WTC11 (cell line): Measurements from ENCODE around the gene TMPRSS3. TPM values are rescaled to one million over a fixed set of nuclear protein-coding genes. Genes with fewer than 3 reads are reported as not detected.
A peak's percentile ranks its signal among the peaks of the same experiment; 100 is the strongest.

Experiments used
- ATAC-seq: fragments of 200-7000 bp; cut with Tn5 transposase; 2 replicates; pipeline ENCODE4 v1.10.0; 2021; ENCODE audit warnings: mild to moderate bottlenecking, moderate library complexity
- CTCF ChIA-PET: fragments of 300-600 bp; sonication (Branson Sonifier 250); formaldehyde crosslinking; loops from one replicate; lab custom pipeline; 2021; ENCODE audit warnings: antibody characterized with exemption; lab: Charles Lee
- POLR2A ChIA-PET: fragments of 350-600 bp; sonication (Branson Sonifier 250); formaldehyde crosslinking; loops from one replicate; lab custom pipeline; 2021; ENCODE audit warnings: antibody characterized with exemption; lab: Charles Lee
- DNase-seq: peaks from one replicate; pipeline ENCODE4 v3.0.0; 2021; ENCODE audit warnings: low spot score
- H3K27ac Mint-ChIP-seq: 2 replicates; pipeline ENCODE4 v1.8.0; 2021; ENCODE audit warnings: mixed read lengths
- H3K27me3 Mint-ChIP-seq: 2 replicates; pipeline ENCODE4 v1.8.0; 2021; ENCODE audit warnings: low read depth, mild to moderate bottlenecking, moderate library complexity, mixed read lengths
- H3K36me3 Mint-ChIP-seq: 2 replicates; pipeline ENCODE4 v1.8.0; 2021; ENCODE audit warnings: mixed read lengths
- H3K4me1 Mint-ChIP-seq: 2 replicates; pipeline ENCODE4 v1.8.0; 2022; ENCODE audit warnings: mixed read lengths
- H3K4me3 Mint-ChIP-seq: 2 replicates; pipeline ENCODE4 v1.8.0; 2021; ENCODE audit warnings: mild to moderate bottlenecking, moderate library complexity, mixed read lengths
- H3K9me3 Mint-ChIP-seq: 2 replicates; pipeline ENCODE4 v1.8.0; 2021; ENCODE audit warnings: mixed read lengths
- ATF1 ChIP-seq: sonication (generic); formaldehyde crosslinking; IDR thresholded peaks from 2 replicates; pipeline ENCODE4 v1.8.1; 2023; ENCODE audit warnings: mild to moderate bottlenecking, moderate library complexity, missing genetic modification reagents
- CREM ChIP-seq: sonication (generic); formaldehyde crosslinking; IDR thresholded peaks from 2 replicates; pipeline ENCODE4 v1.8.1; 2022; ENCODE audit warnings: mild to moderate bottlenecking, missing genetic modification reagents, moderate library complexity
- ETV6 ChIP-seq: sonication (generic); formaldehyde crosslinking; IDR thresholded peaks from 2 replicates; pipeline ENCODE4 v1.8.1; 2022; ENCODE audit warnings: mild to moderate bottlenecking, missing genetic modification reagents
- FOXP1 ChIP-seq: sonication (generic); formaldehyde crosslinking; IDR thresholded peaks from 2 replicates; pipeline ENCODE4 v1.8.0; 2022; ENCODE audit warnings: missing genetic modification reagents, mild to moderate bottlenecking, moderate library complexity, borderline replicate concordance
- GABPB1 ChIP-seq: sonication (generic); formaldehyde crosslinking; IDR thresholded peaks from 2 replicates; pipeline ENCODE4 v1.8.1; 2023; ENCODE audit warnings: mild to moderate bottlenecking, missing genetic modification reagents
- IRF2 ChIP-seq: sonication (generic); formaldehyde crosslinking; IDR thresholded peaks from 2 replicates; pipeline ENCODE4 v1.8.0; 2022; ENCODE audit warnings: low read depth, missing genetic modification reagents, borderline replicate concordance
- NFE2L1 ChIP-seq: sonication (generic); formaldehyde crosslinking; IDR thresholded peaks from 2 replicates; pipeline ENCODE4 v1.8.1; 2023; ENCODE audit warnings: missing genetic modification reagents
- PRRX2 ChIP-seq: fragments of 250-450 bp; sonication (Bioruptor Pico); IDR thresholded peaks from 2 replicates; pipeline ENCODE4 v1.8.0; 2021; ENCODE audit warnings: mild to moderate bottlenecking
- TEAD1 ChIP-seq: sonication (generic); formaldehyde crosslinking; IDR thresholded peaks from 2 replicates; pipeline ENCODE4 v1.8.0; 2022; ENCODE audit warnings: mild to moderate bottlenecking, missing genetic modification reagents
- TEAD4 ChIP-seq: sonication (generic); formaldehyde crosslinking; IDR thresholded peaks from 2 replicates; pipeline ENCODE4 v1.8.0; 2022; ENCODE audit warnings: mild to moderate bottlenecking, missing genetic modification reagents
- ZNF232 ChIP-seq: sonication (generic); formaldehyde crosslinking; IDR thresholded peaks from 2 replicates; pipeline ENCODE4 v1.8.0; 2022; ENCODE audit warnings: mild to moderate bottlenecking, missing genetic modification reagents
- ZNF263 ChIP-seq: sonication (generic); formaldehyde crosslinking; IDR thresholded peaks from 2 replicates; pipeline ENCODE4 v1.8.1; 2022; ENCODE audit warnings: low read depth, mild to moderate bottlenecking, moderate library complexity, missing genetic modification reagents
- ZNF423 ChIP-seq: fragments of 250-450 bp; sonication (Bioruptor Pico); IDR thresholded peaks from 2 replicates; pipeline ENCODE4 v2.1.2; 2022; ENCODE audit warnings: mild to moderate bottlenecking, moderate library complexity
- total RNA-seq: library from RNA; stranded (reverse); gene quantifications from 3 replicates; pipeline ENCODE4 v1.2.3, GENCODE V29; 2021
- TF ChIP-seq, protein P1 (sequence below): sonication (generic); formaldehyde crosslinking; IDR thresholded peaks from 2 replicates; pipeline ENCODE4 v1.8.0; 2022; ENCODE audit warnings: mild to moderate bottlenecking, missing genetic modification reagents
- TF ChIP-seq, protein P2 (sequence below): sonication (generic); formaldehyde crosslinking; IDR thresholded peaks from 2 replicates; pipeline ENCODE4 v1.8.0; 2023; ENCODE audit warnings: missing genetic modification reagents
- TF ChIP-seq, protein P3 (sequence below): sonication (generic); formaldehyde crosslinking; IDR thresholded peaks from 2 replicates; pipeline ENCODE4 v1.8.0; 2022; ENCODE audit warnings: missing genetic modification reagents
- TF ChIP-seq, protein P4 (sequence below): fragments of 250-450 bp; sonication (Bioruptor Pico); IDR thresholded peaks from 2 replicates; pipeline ENCODE4 v2.1.2; 2022; ENCODE audit warnings: mild to moderate bottlenecking, moderate library complexity

TMPRSS3 gene
- total RNA-seq, 1 experiment from 2014 or later = 0.39 TPM

DNA sequence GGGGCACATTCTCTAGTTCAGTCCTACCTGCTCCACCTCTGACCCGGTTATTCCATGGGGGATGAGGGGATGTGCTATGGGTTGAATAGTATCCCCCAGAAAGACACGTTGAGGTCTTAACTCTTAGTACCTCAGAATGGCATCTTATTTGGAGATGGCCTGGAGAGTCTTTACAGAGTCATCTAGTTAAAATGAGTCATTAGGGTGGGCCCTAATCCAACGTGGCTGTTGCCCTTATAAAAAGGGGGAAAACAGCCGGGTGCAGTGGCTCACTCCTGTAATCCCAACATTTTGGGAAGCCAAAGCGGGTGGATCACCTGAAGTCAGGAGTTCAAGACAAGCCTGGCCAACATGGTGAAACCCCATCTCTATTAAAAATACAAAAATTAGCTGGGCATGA, 5.7 kb downstream of the TMPRSS3 start (continued):
- TF ChIP-seq IRF2 (no peak), ETV6 (CRISPR knock-in tag) (no peak)

DNA sequence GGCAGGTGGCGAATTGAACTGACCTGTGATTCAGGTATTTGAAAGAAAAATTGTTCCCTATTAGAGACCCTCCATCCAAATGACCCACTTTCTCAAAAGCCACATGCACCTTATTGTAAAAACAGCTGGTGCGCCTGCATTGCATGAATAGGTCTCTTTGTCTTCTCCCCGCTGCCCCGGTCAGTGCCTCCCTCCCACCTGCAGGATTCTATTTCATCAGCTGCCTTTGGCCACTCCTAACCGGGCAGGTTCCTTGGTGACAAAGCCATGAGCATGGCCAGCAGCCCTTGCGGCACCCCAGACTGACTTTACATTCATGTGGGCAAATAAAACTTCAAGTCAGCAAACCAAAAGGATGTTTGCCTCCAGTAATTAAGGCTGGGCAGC, 6.4 kb downstream of the TMPRSS3 start:
- DNase-seq (peak; percentile 38), ATAC-seq (peak; percentile 61)
- CTCF ChIA-PET = interaction anchor here (0.6 to 2.9 kb wide), 8 partner anchors 15 to 205 kb away, joined by 3 to 20 read pairs (median 4); no protein-coding TSS in a partner anchor
- 0 out of 2 replicates have a peak, but pooled peaks cover 5% of the 10 kb centered on the region for H3K9me3 Mint-ChIP-seq
- no peaks in the 10 kb centered on the region; the same call in 1 of the 2 replicates for H3K36me3 Mint-ChIP-seq
- H3K4me3 Mint-ChIP-seq = no peak overlapping the region
- peak overlapping the region; percentile 74 for H3K27ac Mint-ChIP-seq
- peaks cover 31% of the 10 kb centered on the region for H3K4me1 Mint-ChIP-seq
- TF ChIP-seq, protein P1, sequence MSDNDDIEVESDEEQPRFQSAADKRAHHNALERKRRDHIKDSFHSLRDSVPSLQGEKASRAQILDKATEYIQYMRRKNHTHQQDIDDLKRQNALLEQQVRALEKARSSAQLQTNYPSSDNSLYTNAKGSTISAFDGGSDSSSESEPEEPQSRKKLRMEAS (CRISPR knock-in tag) = peak; percentile 56; the same call in 1 of the 2 replicates
- TF ChIP-seq GABPB1 (CRISPR knock-in tag) = peak; percentile 98
- no peak for TF ChIP-seq ZNF232
- H3K27me3 Mint-ChIP-seq = peaks cover 8% of the 10 kb centered on the region; the same call in 1 of the 2 replicates
- POLR2A ChIA-PET = interaction anchor here (1.0 kb wide), 1 partner anchor 15 kb away, joined by 3 read pairs; no protein-coding TSS in a partner anchor

DNA sequence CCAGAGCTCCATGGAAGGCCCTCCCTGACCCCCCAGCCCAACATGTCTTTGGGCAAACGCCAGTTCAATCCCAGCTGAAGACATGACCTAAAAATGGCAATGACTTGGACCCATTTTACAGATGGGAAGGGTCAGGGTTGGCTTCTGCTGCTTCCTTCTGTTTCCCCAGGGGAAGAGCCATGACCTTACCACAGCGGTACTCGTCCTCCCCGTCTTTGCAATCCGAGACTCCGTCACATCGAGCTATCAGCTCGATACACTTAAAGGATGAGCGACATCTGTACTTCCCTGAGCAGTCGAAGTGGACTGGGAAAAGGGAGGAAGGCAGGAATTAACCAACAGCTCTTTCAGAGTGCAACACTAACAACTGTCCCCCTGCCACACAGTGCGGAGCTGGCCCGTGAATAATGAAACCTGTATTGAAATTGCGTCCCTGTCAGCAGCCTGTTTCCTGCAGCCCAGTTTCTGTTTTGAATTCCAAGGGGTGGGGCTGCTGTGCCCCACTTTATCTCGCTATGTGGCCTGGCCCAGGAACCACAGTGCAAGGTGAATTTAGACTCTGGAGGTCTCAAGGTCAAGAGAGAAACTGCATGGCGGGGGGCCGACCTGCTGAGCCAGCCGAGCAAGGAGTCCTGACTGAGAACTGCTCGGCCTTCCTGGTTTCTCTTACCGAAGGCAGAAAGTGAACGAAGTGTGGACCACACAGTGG, 7.0 kb downstream of the TMPRSS3 start:
- no peak overlapping the region; the same call in 1 of the 2 replicates for H3K4me3 Mint-ChIP-seq
- CTCF ChIA-PET = interaction anchor here (0.6 to 2.9 kb wide), 7 partner anchors 14 to 79 kb away, joined by 3 to 20 read pairs (median 4); no protein-coding TSS in a partner anchor
- 0 out of 2 replicates have a peak, but pooled peaks cover 5% of the 10 kb centered on the region for H3K9me3 Mint-ChIP-seq
- DNase-seq (peak; percentile 52), ATAC-seq (peak; percentile 54)
- peak; percentile 71 for TF ChIP-seq TEAD1
- no peak for TF ChIP-seq ATF1 (CRISPR knock-in tag)
- peak; percentile 52; the same call in 1 of the 2 replicates for TF ChIP-seq ZNF423 (CRISPR knock-in tag)
- no peak for TF ChIP-seq CREM
- TF ChIP-seq, protein P2, sequence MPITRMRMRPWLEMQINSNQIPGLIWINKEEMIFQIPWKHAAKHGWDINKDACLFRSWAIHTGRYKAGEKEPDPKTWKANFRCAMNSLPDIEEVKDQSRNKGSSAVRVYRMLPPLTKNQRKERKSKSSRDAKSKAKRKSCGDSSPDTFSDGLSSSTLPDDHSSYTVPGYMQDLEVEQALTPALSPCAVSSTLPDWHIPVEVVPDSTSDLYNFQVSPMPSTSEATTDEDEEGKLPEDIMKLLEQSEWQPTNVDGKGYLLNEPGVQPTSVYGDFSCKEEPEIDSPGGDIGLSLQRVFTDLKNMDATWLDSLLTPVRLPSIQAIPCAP (CRISPR knock-in tag) = no peak
- TF ChIP-seq, protein P3, sequence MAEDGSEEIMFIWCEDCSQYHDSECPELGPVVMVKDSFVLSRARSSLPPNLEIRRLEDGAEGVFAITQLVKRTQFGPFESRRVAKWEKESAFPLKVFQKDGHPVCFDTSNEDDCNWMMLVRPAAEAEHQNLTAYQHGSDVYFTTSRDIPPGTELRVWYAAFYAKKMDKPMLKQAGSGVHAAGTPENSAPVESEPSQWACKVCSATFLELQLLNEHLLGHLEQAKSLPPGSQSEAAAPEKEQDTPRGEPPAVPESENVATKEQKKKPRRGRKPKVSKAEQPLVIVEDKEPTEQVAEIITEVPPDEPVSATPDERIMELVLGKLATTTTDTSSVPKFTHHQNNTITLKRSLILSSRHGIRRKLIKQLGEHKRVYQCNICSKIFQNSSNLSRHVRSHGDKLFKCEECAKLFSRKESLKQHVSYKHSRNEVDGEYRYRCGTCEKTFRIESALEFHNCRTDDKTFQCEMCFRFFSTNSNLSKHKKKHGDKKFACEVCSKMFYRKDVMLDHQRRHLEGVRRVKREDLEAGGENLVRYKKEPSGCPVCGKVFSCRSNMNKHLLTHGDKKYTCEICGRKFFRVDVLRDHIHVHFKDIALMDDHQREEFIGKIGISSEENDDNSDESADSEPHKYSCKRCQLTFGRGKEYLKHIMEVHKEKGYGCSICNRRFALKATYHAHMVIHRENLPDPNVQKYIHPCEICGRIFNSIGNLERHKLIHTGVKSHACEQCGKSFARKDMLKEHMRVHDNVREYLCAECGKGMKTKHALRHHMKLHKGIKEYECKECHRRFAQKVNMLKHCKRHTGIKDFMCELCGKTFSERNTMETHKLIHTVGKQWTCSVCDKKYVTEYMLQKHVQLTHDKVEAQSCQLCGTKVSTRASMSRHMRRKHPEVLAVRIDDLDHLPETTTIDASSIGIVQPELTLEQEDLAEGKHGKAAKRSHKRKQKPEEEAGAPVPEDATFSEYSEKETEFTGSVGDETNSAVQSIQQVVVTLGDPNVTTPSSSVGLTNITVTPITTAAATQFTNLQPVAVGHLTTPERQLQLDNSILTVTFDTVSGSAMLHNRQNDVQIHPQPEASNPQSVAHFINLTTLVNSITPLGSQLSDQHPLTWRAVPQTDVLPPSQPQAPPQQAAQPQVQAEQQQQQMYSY = no peak
- TF ChIP-seq, protein P4, sequence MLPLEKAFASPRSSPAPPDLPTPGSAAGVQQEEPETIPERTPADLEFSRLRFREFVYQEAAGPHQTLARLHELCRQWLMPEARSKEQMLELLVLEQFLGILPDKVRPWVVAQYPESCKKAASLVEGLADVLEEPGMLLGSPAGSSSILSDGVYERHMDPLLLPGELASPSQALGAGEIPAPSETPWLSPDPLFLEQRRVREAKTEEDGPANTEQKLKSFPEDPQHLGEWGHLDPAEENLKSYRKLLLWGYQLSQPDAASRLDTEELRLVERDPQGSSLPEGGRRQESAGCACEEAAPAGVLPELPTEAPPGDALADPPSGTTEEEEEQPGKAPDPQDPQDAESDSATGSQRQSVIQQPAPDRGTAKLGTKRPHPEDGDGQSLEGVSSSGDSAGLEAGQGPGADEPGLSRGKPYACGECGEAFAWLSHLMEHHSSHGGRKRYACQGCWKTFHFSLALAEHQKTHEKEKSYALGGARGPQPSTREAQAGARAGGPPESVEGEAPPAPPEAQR = no peak
- TF ChIP-seq PRRX2 (CRISPR knock-in tag) = no peak
- no peak for TF ChIP-seq NFE2L1 (CRISPR knock-in tag)
- no peak for TF ChIP-seq FOXP1 (CRISPR knock-in tag)
- TF ChIP-seq ZNF263 (CRISPR knock-in tag) = no peak
- peak; percentile 87 for TF ChIP-seq TEAD4 (CRISPR knock-in tag)
- peak overlapping the region; percentile 74 for H3K27ac Mint-ChIP-seq
- peaks cover 8% of the 10 kb centered on the region; the same call in 1 of the 2 replicates for H3K27me3 Mint-ChIP-seq
- H3K4me1 Mint-ChIP-seq = peaks cover 31% of the 10 kb centered on the region
- POLR2A ChIA-PET = interaction anchor here (1.0 kb wide), 1 partner anchor 14 kb away, joined by 3 read pairs; no protein-coding TSS in a partner anchor
- no peaks in the 10 kb centered on the region; the same call in 1 of the 2 replicates for H3K36me3 Mint-ChIP-seq
